PC-3 (cell line): Measurements from ENCODE around the gene DNAL4.

Experiments
- EZH2 ChIP-seq: fragments of 300-600 bp; sonication (generic); IDR thresholded peaks from one replicate; pipeline ENCODE4 v1.6.1; 2017; ENCODE audit warnings: antibody characterized with exemption, mild to moderate bottlenecking, low read length; ENCODE audit not compliant: unreplicated experiment
- TF ChIP-seq, protein P1 (sequence below): fragments of 300-600 bp; sonication (generic); conservative IDR thresholded peaks from 2 replicates; pipeline ENCODE4 v1.5.1; 2017; ENCODE audit warnings: antibody characterized with exemption, low read depth, mild to moderate bottlenecking, low read length

DNA sequence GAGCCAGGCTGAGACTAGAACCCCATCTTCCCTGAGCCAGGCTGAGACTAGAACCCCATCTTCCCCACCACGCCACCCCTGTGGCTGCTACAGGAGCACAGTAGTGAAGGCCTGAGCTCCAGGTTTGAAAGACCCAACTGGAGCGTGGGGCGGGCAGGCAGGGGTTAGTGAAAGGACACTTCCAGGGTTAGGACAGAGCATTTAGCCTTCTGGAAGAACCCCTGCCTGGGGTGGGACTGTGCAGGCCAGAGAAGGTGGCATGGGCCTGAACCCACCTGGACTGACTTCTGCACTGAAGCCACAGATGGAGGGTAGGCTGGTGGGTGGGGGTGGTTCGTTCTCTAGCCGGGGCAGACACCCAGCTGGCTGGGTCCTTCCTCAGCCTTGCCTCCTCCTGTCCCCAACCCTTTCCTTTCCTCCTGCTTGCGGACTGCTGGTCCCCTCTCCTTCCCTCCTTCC is 62.2 kb downstream of the DNAL4 start:
- TF ChIP-seq, protein P1, sequence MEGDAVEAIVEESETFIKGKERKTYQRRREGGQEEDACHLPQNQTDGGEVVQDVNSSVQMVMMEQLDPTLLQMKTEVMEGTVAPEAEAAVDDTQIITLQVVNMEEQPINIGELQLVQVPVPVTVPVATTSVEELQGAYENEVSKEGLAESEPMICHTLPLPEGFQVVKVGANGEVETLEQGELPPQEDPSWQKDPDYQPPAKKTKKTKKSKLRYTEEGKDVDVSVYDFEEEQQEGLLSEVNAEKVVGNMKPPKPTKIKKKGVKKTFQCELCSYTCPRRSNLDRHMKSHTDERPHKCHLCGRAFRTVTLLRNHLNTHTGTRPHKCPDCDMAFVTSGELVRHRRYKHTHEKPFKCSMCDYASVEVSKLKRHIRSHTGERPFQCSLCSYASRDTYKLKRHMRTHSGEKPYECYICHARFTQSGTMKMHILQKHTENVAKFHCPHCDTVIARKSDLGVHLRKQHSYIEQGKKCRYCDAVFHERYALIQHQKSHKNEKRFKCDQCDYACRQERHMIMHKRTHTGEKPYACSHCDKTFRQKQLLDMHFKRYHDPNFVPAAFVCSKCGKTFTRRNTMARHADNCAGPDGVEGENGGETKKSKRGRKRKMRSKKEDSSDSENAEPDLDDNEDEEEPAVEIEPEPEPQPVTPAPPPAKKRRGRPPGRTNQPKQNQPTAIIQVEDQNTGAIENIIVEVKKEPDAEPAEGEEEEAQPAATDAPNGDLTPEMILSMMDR = no peak
- no peak for TF ChIP-seq EZH2
